H1 (cell line): ENCODE data around the gene ADCY1. TPM values are rescaled to one million over a fixed set of nuclear protein-coding genes. Genes with fewer than 3 reads are reported as not detected.

Source experiments
- CTCF ChIA-PET: fragments of 300-600 bp; sonication (Branson Sonifier 250); formaldehyde crosslinking; loops from one replicate; lab custom pipeline; 2021; ENCODE audit not compliant: partially characterized antibody; lab: Charles Lee
- POLR2A ChIA-PET: fragments of 300-600 bp; sonication (Branson Sonifier 250); formaldehyde crosslinking; loops from one replicate; lab custom pipeline; 2021; ENCODE audit warnings: inconsistent platforms; ENCODE audit not compliant: partially characterized antibody; lab: Charles Lee
- DNase-seq, 2 experiments: peaks; one replicate each; pipeline versions ENCODE4 v3.0.0 to v3.0.0-alpha.2; 2010 to 2022; ENCODE audit warnings: low spot score in 2 of 2, low read depth in 1 of 2, mixed read lengths in 1 of 2
- FAIRE-seq: peaks from 2 replicates; lab custom pipeline; 2011; peaks lifted over from hg19 to GRCh38; lab: Jason Lieb, UNC
- H2AFZ ChIP-seq: 2 replicates; pipeline ENCODE4 v1.8.1; 2012; ENCODE audit warnings: low read length, inconsistent platforms
- H2AK5ac ChIP-seq: 2 replicates; pipeline ENCODE4 v1.6.1; 2013; ENCODE audit warnings: low read depth, low read length
- H2BK120ac ChIP-seq: replicated peaks from 2 replicates; pipeline ENCODE3; 2013; ENCODE audit warnings: low read depth, low read length, inconsistent platforms
- H2BK12ac ChIP-seq: 2 replicates; pipeline ENCODE4 v1.6.1; 2013; ENCODE audit warnings: low read depth, low read length
- H2BK15ac ChIP-seq: 2 replicates; pipeline ENCODE4 v1.6.1; 2013; ENCODE audit warnings: low read length
- H2BK20ac ChIP-seq: 2 replicates; pipeline ENCODE4 v1.6.1; 2013; ENCODE audit warnings: low read length
- H2BK5ac ChIP-seq: 2 replicates; pipeline ENCODE4 v1.6.1; 2013; ENCODE audit warnings: low read depth, low read length
- H3K14ac ChIP-seq: 2 replicates; pipeline ENCODE4 v1.6.1; 2013; ENCODE audit warnings: inconsistent platforms; ENCODE audit not compliant: insufficient read length
- H3K18ac ChIP-seq: 2 replicates; pipeline ENCODE4 v1.6.1; 2013; ENCODE audit warnings: low read length; ENCODE audit errors: extremely low read depth
- H3K23ac ChIP-seq: 2 replicates; pipeline ENCODE4 v1.6.1; 2013; ENCODE audit warnings: inconsistent platforms; ENCODE audit not compliant: insufficient read length
- H3K23me2 ChIP-seq: 2 replicates; pipeline ENCODE4 v1.6.1; 2013; ENCODE audit warnings: low read depth, low read length
- H3K27ac ChIP-seq: 2 replicates; pipeline ENCODE4 v1.6.1; 2011; ENCODE audit warnings: low read depth, low read length, inconsistent platforms
- H3K27me3 ChIP-seq, 4 experiments: replicated peaks in 1 of 4; 1 replicate in 1 of 4; 2 replicates in 3 of 4; pipeline versions ENCODE4 v1.6.1 to v1.8.1; 2011 to 2013; ENCODE audit warnings: low read length in 3 of 4, mild to moderate bottlenecking in 3 of 4, inconsistent platforms in 2 of 4, mixed read lengths in 2 of 4, moderate library complexity in 1 of 4; ENCODE audit not compliant: control insufficient read depth in 3 of 4, insufficient read depth in 3 of 4; ENCODE audit errors: extremely low read depth in 1 of 4
- H3K36me3 ChIP-seq, 4 experiments: 2 replicates each; pipeline versions ENCODE4 v1.6.1 to v1.8.1; 2011 to 2013; ENCODE audit warnings: mild to moderate bottlenecking in 4 of 4, low read length in 3 of 4, moderate library complexity in 2 of 4, control low read depth in 1 of 4, inconsistent platforms in 1 of 4; ENCODE audit not compliant: insufficient read depth in 4 of 4, control insufficient read depth in 2 of 4
- H3K4ac ChIP-seq: replicated peaks from 2 replicates; pipeline ENCODE3; 2013; ENCODE audit warnings: low read length, low read depth, mixed read lengths, inconsistent platforms; ENCODE audit not compliant: insufficient read length
- H3K4me1 ChIP-seq, 4 experiments: replicated peaks in 1 of 4; 1 replicate in 1 of 4; 2 replicates in 3 of 4; pipeline versions ENCODE4 v1.6.1 to v1.8.1; 2011 to 2013; ENCODE audit warnings: low read length in 3 of 4, inconsistent platforms in 2 of 4, mixed read lengths in 1 of 4; ENCODE audit not compliant: insufficient read depth in 4 of 4, control insufficient read depth in 3 of 4
- H3K4me2 ChIP-seq, 2 experiments: 2 replicates each; pipeline versions ENCODE4 v1.6.1 to v1.8.1; 2011 to 2013; ENCODE audit warnings: low read depth in 2 of 2, low read length in 2 of 2, control low read depth in 1 of 2, inconsistent platforms in 1 of 2, mild to moderate bottlenecking in 1 of 2; ENCODE audit not compliant: insufficient read depth in 1 of 2
- H3K4me3 ChIP-seq, 4 experiments: fragments of 200-600, 300-600 bp in 1 of 4; sonication (generic), shearing (Covaris generic), sonication (Bioruptor Twin) in 1 of 4; 2 replicates each; pipeline versions ENCODE4 v1.5.1 to v1.8.1; 2011 to 2016; ENCODE audit warnings: low read length in 4 of 4, low read depth in 3 of 4, control low read depth in 2 of 4, inconsistent platforms in 2 of 4, mild to moderate bottlenecking in 2 of 4, mixed read lengths in 1 of 4, moderate library complexity in 1 of 4; ENCODE audit not compliant: insufficient read depth in 2 of 4; ENCODE audit errors: extremely low read depth in 1 of 4
- H3K56ac ChIP-seq: replicated peaks from 2 replicates; pipeline ENCODE3; 2013; ENCODE audit warnings: low read depth, mild to moderate bottlenecking, mixed read lengths, low read length, inconsistent platforms; ENCODE audit not compliant: insufficient read length
- H3K79me1 ChIP-seq: 2 replicates; pipeline ENCODE4 v1.6.1; 2013; ENCODE audit warnings: low read depth, low read length, control low read depth
- H3K79me2 ChIP-seq, 2 experiments: 2 replicates each; pipeline versions ENCODE4 v1.6.1 to v1.8.1; 2012 to 2013; ENCODE audit warnings: low read length in 2 of 2, mild to moderate bottlenecking in 2 of 2, inconsistent platforms in 1 of 2; ENCODE audit not compliant: insufficient read depth in 2 of 2, control insufficient read depth in 1 of 2
- H3K9ac ChIP-seq, 4 experiments: replicated peaks in 1 of 4; 1 replicate in 1 of 4; 2 replicates in 3 of 4; pipeline versions ENCODE4 v1.6.1 to v1.8.1; 2011 to 2013; ENCODE audit warnings: low read depth in 3 of 4, low read length in 3 of 4, control low read depth in 2 of 4, mild to moderate bottlenecking in 2 of 4, moderate library complexity in 2 of 4, inconsistent platforms in 1 of 4; ENCODE audit errors: extremely low read depth in 1 of 4
- H3K9me3 ChIP-seq, 2 experiments: 2 replicates each; pipeline versions ENCODE4 v1.6.1 to v1.8.1; 2012 to 2013; ENCODE audit warnings: mild to moderate bottlenecking in 2 of 2, moderate library complexity in 2 of 2, control low read depth in 1 of 2, inconsistent platforms in 1 of 2, low read depth in 1 of 2, low read length in 1 of 2, mixed read lengths in 1 of 2; ENCODE audit not compliant: insufficient read depth in 2 of 2
- H4K20me1 ChIP-seq, 2 experiments: replicated peaks in 1 of 2; 2 replicates each; pipeline versions ENCODE3 to v1.8.1; 2011 to 2013; ENCODE audit warnings: inconsistent platforms in 2 of 2, low read length in 2 of 2, mild to moderate bottlenecking in 1 of 2; ENCODE audit not compliant: insufficient read depth in 2 of 2, control insufficient read depth in 1 of 2
- H4K5ac ChIP-seq: 2 replicates; pipeline ENCODE4 v1.6.1; 2013; ENCODE audit warnings: low read length, low read depth, mixed read lengths, inconsistent platforms; ENCODE audit not compliant: insufficient read length
- H4K8ac ChIP-seq: 2 replicates; pipeline ENCODE4 v1.8.0; 2013; ENCODE audit warnings: mild to moderate bottlenecking, moderate library complexity, low read length, inconsistent platforms; ENCODE audit not compliant: insufficient read depth; ENCODE audit errors: extremely low read depth
- H4K91ac ChIP-seq: replicated peaks from 2 replicates; pipeline ENCODE3; 2013; ENCODE audit warnings: low read length, mixed read lengths, inconsistent platforms; ENCODE audit not compliant: insufficient read length
- ASH2L ChIP-seq: fragments of 200-600, 300-600 bp; sonication (generic); IDR thresholded peaks from one replicate; pipeline ENCODE4 v1.7.1; 2017; ENCODE audit warnings: low read length
- CREB1 ChIP-seq: IDR thresholded peaks from 2 replicates; pipeline ENCODE4 v1.6.1; 2012; ENCODE audit warnings: inconsistent platforms
- EP300 ChIP-seq, 2 experiments: IDR thresholded peaks; 1 replicate in 1 of 2; 2 replicates in 1 of 2; pipeline ENCODE4 v1.6.1; 2011 to 2012; ENCODE audit warnings: low read depth in 2 of 2, low read length in 2 of 2, mild to moderate bottlenecking in 2 of 2, borderline replicate concordance in 1 of 2, inconsistent platforms in 1 of 2, moderate library complexity in 1 of 2
- HDAC2 ChIP-seq, 2 experiments: fragments of 300-600 bp in 1 of 2; sonication (generic) in 1 of 2; IDR thresholded peaks; 2 replicates each; pipeline ENCODE4 v1.6.1; 2011 to 2012; ENCODE audit warnings: low read depth in 2 of 2, low read length in 2 of 2, mild to moderate bottlenecking in 2 of 2, moderate library complexity in 2 of 2, borderline replicate concordance in 1 of 2, inconsistent platforms in 1 of 2
- JUND ChIP-seq: IDR thresholded peaks from 2 replicates; pipeline ENCODE4 v1.6.1; 2011; ENCODE audit warnings: mild to moderate bottlenecking, improper control_type of control experiment, low read length
- POLR2AphosphoS5 ChIP-seq: IDR thresholded peaks from 2 replicates; pipeline ENCODE4 v1.6.1; 2011; ENCODE audit warnings: low read depth, low read length
- RBBP5 ChIP-seq: IDR thresholded peaks from 2 replicates; pipeline ENCODE4 v1.7.1; 2012; ENCODE audit warnings: low read depth, mild to moderate bottlenecking, inconsistent platforms, low read length, moderate library complexity, borderline replicate concordance
- SIRT6 ChIP-seq: IDR thresholded peaks from one replicate; pipeline ENCODE4 v1.7.1; 2012; ENCODE audit warnings: low read length, inconsistent platforms
- SIX5 ChIP-seq: IDR thresholded peaks from 2 replicates; pipeline ENCODE4 v1.6.1; 2011; ENCODE audit warnings: mild to moderate bottlenecking, low read depth, low read length
- TBP ChIP-seq: IDR thresholded peaks from 2 replicates; pipeline ENCODE4 v1.6.1; 2011; ENCODE audit warnings: low read depth, low read length, improper control_type of control experiment
- TEAD4 ChIP-seq: IDR thresholded peaks from 2 replicates; pipeline ENCODE4 v1.6.1; 2012; ENCODE audit warnings: low read depth, low read length, inconsistent platforms, mixed read lengths
- YY1 ChIP-seq: IDR thresholded peaks from 2 replicates; pipeline ENCODE4 v1.6.1; 2011; ENCODE audit warnings: low read depth, mild to moderate bottlenecking, low read length
- WGBS, 2 experiments: shearing (Covaris generic) in 1 of 2; methylation state at CpG; one replicate each; pipeline versions ENCODE4 v1.1.6 to v1.1.7; 2013 to 2015; ENCODE audit warnings: low lambda C conversion rate in 2 of 2, mixed read lengths in 2 of 2, inconsistent platforms in 1 of 2, low coverage in 1 of 2, missing lambda C conversion rate in 1 of 2; ENCODE audit not compliant: insufficient replicate concordance in 2 of 2, insufficient coverage in 1 of 2, insufficient read length in 1 of 2; ENCODE audit errors: extremely low coverage in 1 of 2, missing lambda C conversion rate in 1 of 2; 5-methylcytosine and 5-hydroxymethylcytosine counted together
- polyA plus RNA-seq, 7 experiments: library from polyadenylated mRNA; depleted of rRNA in 3 of 7; stranded (reverse) in 5 of 7; unstranded in 2 of 7; fragments of >200 nt in 5 of 7; fragments of 200-250 nt in 2 of 7; gene quantifications; 1 replicate in 5 of 7; 2 replicates in 1 of 7; 4 replicates in 1 of 7; pipeline versions ENCODE4 v1.2.1 to v1.2.3, GENCODE V29; 2011 to 2013; ENCODE audit warnings: missing spikeins in 2 of 7, mixed read lengths in 2 of 7
- total RNA-seq: library from RNA; stranded (reverse); fragmentation: NEBNext Ultra II Directional; extraction: Animal tissue kit (Norgen Biotek cat#: 25700); gene quantifications from 2 replicates; pipeline ENCODE4 v1.2.1, GENCODE V29; 2021
- TF ChIP-seq, protein P1 (sequence below): IDR thresholded peaks from 2 replicates; pipeline ENCODE4 v1.6.1; 2011; ENCODE audit warnings: low read depth, mild to moderate bottlenecking, low read length; ENCODE audit not compliant: insufficient read depth

Gene ADCY1
- total and polyA plus RNA-seq, 2 of the 8 experiments (the other 6 are each of a cell fraction or from before 2014, with no cell fraction given) = 7.9 to 26.9 TPM

DNA sequence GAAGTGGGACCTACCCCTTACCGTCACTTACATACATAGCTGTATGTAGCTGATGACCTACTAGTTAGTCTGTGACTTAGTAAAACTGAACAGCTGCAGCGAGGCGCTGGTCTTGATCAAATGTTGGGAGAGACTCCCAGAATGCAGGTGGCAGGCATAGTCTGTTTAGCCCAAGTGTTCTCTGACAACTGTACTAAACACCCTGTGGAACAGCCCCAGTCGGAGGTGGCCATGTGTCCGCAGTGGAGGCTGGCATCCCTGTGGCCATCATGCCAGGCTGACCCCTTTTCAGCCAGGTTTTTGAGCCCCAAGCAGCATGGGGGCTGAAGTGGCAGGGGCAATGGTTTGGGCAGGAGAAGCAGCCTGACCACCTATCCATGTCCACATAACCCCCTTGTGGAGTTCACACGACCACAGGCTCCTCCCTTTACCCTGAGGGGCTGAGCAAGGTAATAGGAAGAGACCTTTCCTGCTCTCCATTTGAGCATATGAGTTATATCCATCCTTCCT is 7.2 kb downstream of the ADCY1 start:
- H2BK20ac ChIP-seq = 0 out of 2 replicates have a peak overlapping the region, but pooled peaks have one; percentile 61
- H3K36me3 ChIP-seq = no peaks in the 10 kb centered on the region
- FAIRE-seq (no peak), DNase-seq (no peak)
- H3K18ac ChIP-seq = no peak overlapping the region
- H4K5ac ChIP-seq = no peak overlapping the region
- 94% methylated on average over 6 of the region's 6 CpGs; no CpG with 5 or more reads in 1 of the 2 experiments for WGBS, 2 experiments
- no peaks in the 10 kb centered on the region for H3K9me3 ChIP-seq
- no peak overlapping the region for H3K27ac ChIP-seq
- TF ChIP-seq POLR2AphosphoS5 (no peak), JUND (no peak), HDAC2 (IDR thresholded peaks at IDR 0.05; ENCODE audit: borderline replicate concordance in 1 of 2, low read depth in 2 of 2, low read length in 2 of 2) (no peak), TBP (no peak), ASH2L (no peak), YY1 (no peak), RBBP5 (no peak), SIX5 (no peak), CREB1 (no peak), EP300 (IDR thresholded peaks at IDR 0.05; ENCODE audit: borderline replicate concordance in 1 of 2, low read depth in 2 of 2, low read length in 2 of 2) (no peak), TEAD4 (no peak), SIRT6 (no peak)
- TF ChIP-seq, protein P1, sequence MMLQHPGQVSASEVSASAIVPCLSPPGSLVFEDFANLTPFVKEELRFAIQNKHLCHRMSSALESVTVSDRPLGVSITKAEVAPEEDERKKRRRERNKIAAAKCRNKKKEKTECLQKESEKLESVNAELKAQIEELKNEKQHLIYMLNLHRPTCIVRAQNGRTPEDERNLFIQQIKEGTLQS = no peak
- no peak overlapping the region for H3K9ac ChIP-seq
- no peak overlapping the region for H2AFZ ChIP-seq
- H4K20me1 ChIP-seq = peaks cover 2 to 12% of the 10 kb centered on the region in 2 experiments
- peaks cover 8% of the 10 kb centered on the region for H3K79me1 ChIP-seq
- no peak overlapping the region for H3K4ac ChIP-seq
- H4K91ac ChIP-seq = no peak overlapping the region
- no peak overlapping the region for H2BK120ac ChIP-seq
- peak overlapping the region; percentile 75; the same call in 1 of the 2 replicates for H2BK12ac ChIP-seq
- no peak overlapping the region for H4K8ac ChIP-seq
- H2BK15ac ChIP-seq = peak overlapping the region; percentile 40; the same call in 1 of the 2 replicates
- H3K4me2 ChIP-seq = no peak overlapping the region; a peak in 1 of 4 replicates
- H2AK5ac ChIP-seq = no peak overlapping the region; the same call in 1 of the 2 replicates
- ChIA-PET CTCF (interaction anchor here (0.5 to 3.4 kb wide), 15 partner anchors 9 to 428 kb away, joined by 3 to 22 read pairs (median 3); no protein-coding TSS in a partner anchor), POLR2A (no interaction called here)
- no peak overlapping the region for H3K23ac ChIP-seq
- peaks cover 3% of the 10 kb centered on the region; the same call in 1 of the 2 replicates for H3K23me2 ChIP-seq
- H2BK5ac ChIP-seq = peak overlapping the region; percentile 30
- peaks cover 0 to 31% of the 10 kb centered on the region in 2 experiments; a peak in 2 of 4 replicates for H3K79me2 ChIP-seq
- H3K14ac ChIP-seq = no peak overlapping the region
- H3K56ac ChIP-seq = no peak overlapping the region
- H3K27me3 ChIP-seq = peaks cover 0 to 3% (median 2%) of the 10 kb centered on the region in 4 experiments; a peak in 6 of 7 replicates
- H3K4me3 ChIP-seq = no peak overlapping the region
- H3K4me1 ChIP-seq = peaks cover 13 to 52% (median 36%) of the 10 kb centered on the region in 4 experiments
